A549 (cell line): ENCODE measurements around the gene CACNA1D. TPM values are rescaled to one million over a fixed set of nuclear protein-coding genes. Genes with fewer than 3 reads are reported as not detected.

Source experiments
- ATAC-seq, 2 experiments: fragments of 200-7000 bp in 1 of 2; fragments of >200 bp in 1 of 2; cut with Nextera tagmentation in 1 of 2; cut with Tn5 transposase in 1 of 2; 3 replicates each; pipeline versions ENCODE4 v1.8.0 to v1.9.1; 2018 to 2020; ENCODE audit warnings: mild to moderate bottlenecking in 1 of 2, moderate library complexity in 1 of 2
- CTCF ChIA-PET: fragments of 300-600 bp; sonication (Branson Sonifier 250); formaldehyde crosslinking; extraction: SDS; loops from one replicate; lab custom pipeline; 2021; ENCODE audit warnings: antibody characterized with exemption, inconsistent platforms; lab: Yijun Ruan, JAX
- POLR2A ChIA-PET: fragments of 350-600 bp; formaldehyde crosslinking; extraction: SDS; loops from one replicate; lab custom pipeline; 2021; ENCODE audit warnings: antibody characterized with exemption, inconsistent platforms; lab: Yijun Ruan, JAX
- DNase-seq, 2 experiments: peaks; one replicate each; pipeline versions ENCODE4 v3.0.0 to v3.0.0-alpha.2; 2011 to 2016; ENCODE audit warnings: low read depth in 1 of 2, low spot score in 1 of 2
- FAIRE-seq: peaks from 2 replicates; lab custom pipeline; 2011; peaks lifted over from hg19 to GRCh38; lab: Jason Lieb, UNC
- H3K27ac ChIP-seq, 2 experiments: fragments of >200 bp; sonication (Bioruptor Twin); formaldehyde crosslinking; 3 replicates each; pipeline ENCODE4 v1.5.1; 2016 to 2017
- H3K4me1 ChIP-seq: fragments of >200 bp; sonication (Bioruptor Twin); formaldehyde crosslinking; 3 replicates; pipeline ENCODE4 v1.6.1; 2016
- H3K4me2 ChIP-seq: fragments of >200 bp; sonication (Bioruptor Twin); formaldehyde crosslinking; 3 replicates; pipeline ENCODE4 v1.6.1; 2016
- H3K4me3 ChIP-seq: fragments of >200 bp; sonication (Bioruptor Twin); formaldehyde crosslinking; 3 replicates; pipeline ENCODE4 v1.5.1; 2016
- H3K9me3 ChIP-seq: fragments of >200 bp; sonication (Bioruptor Twin); formaldehyde crosslinking; 3 replicates; pipeline ENCODE4 v1.6.1; 2016
- BCL3 ChIP-seq: fragments of >200 bp; sonication (Bioruptor Twin); formaldehyde crosslinking; IDR thresholded peaks from 3 replicates; pipeline ENCODE4 v1.6.1; 2016
- BHLHE40 ChIP-seq: IDR thresholded peaks from 2 replicates; pipeline ENCODE4 v1.6.1; 2012; ENCODE audit warnings: low read depth, low read length, inconsistent platforms
- CBX2 ChIP-seq: fragments of 200-600 bp; sonication (generic); IDR thresholded peaks from 2 replicates; pipeline ENCODE4 v1.6.1; 2016; ENCODE audit warnings: low read depth, mild to moderate bottlenecking, borderline replicate concordance
- CBX8 ChIP-seq: fragments of 200-600 bp; sonication (generic); IDR thresholded peaks from 2 replicates; pipeline ENCODE4 v1.6.1; 2016
- E2F6 ChIP-seq: IDR thresholded peaks from 2 replicates; pipeline ENCODE4 v1.6.1; 2012; ENCODE audit warnings: low read depth, borderline replicate concordance
- EHF ChIP-seq: fragments of 250-450 bp; sonication (Bioruptor Pico); IDR thresholded peaks from 2 replicates; pipeline ENCODE4 v1.5.0; 2020; ENCODE audit warnings: mild to moderate bottlenecking
- ELK1 ChIP-seq: fragments of 150-350 bp; IDR thresholded peaks from 2 replicates; pipeline ENCODE4 v1.6.1; 2014; ENCODE audit warnings: low read depth, mild to moderate bottlenecking, low read length
- EP300 ChIP-seq, 2 experiments: fragments of >200 bp; sonication (Bioruptor Twin); formaldehyde crosslinking; IDR thresholded peaks; 2 replicates in 1 of 2; 3 replicates in 1 of 2; pipeline ENCODE4 v1.6.1; 2016 to 2017
- FOSB ChIP-seq: fragments of 250-450 bp; sonication (Bioruptor Pico); IDR thresholded peaks from 2 replicates; pipeline ENCODE4 v1.5.0; 2020; ENCODE audit warnings: mild to moderate bottlenecking, moderate library complexity
- FOSL2 ChIP-seq, 2 experiments: fragments of 450-650 bp in 1 of 2; fragments of >200 bp in 1 of 2; sonication (Bioruptor Twin) in 1 of 2; formaldehyde crosslinking; IDR thresholded peaks; 2 replicates each; pipeline versions ENCODE4 v1.5.0 to v1.6.1; 2016 to 2020; ENCODE audit warnings: mild to moderate bottlenecking in 1 of 2, moderate library complexity in 1 of 2
- FOXS1 ChIP-seq: fragments of 250-450 bp; sonication (Bioruptor Pico); IDR thresholded peaks from 2 replicates; pipeline ENCODE4 v1.5.0; 2020; ENCODE audit warnings: mild to moderate bottlenecking, moderate library complexity
- GATA3 ChIP-seq: IDR thresholded peaks from 2 replicates; pipeline ENCODE4 v1.6.1; 2012; ENCODE audit warnings: borderline replicate concordance
- HDAC2 ChIP-seq: fragments of 200-600 bp; sonication (generic); IDR thresholded peaks from 2 replicates; pipeline ENCODE4 v1.6.1; 2016
- HEYL ChIP-seq: fragments of 250-450 bp; sonication (Bioruptor Pico); IDR thresholded peaks from 2 replicates; pipeline ENCODE4 v1.8.0; 2021; ENCODE audit warnings: mild to moderate bottlenecking, moderate library complexity
- HOXA7 ChIP-seq: fragments of 250-450 bp; sonication (Bioruptor Pico); IDR thresholded peaks from 2 replicates; pipeline ENCODE4 v1.5.0; 2020; ENCODE audit warnings: mild to moderate bottlenecking, moderate library complexity
- HOXB13 ChIP-seq: fragments of 250-450 bp; sonication (Bioruptor Pico); IDR thresholded peaks from 2 replicates; pipeline ENCODE4 v1.5.0; 2020; ENCODE audit warnings: low read depth, mild to moderate bottlenecking, moderate library complexity
- JUN ChIP-seq, 2 experiments: fragments of >200 bp; sonication (Bioruptor Twin); formaldehyde crosslinking; IDR thresholded peaks; 2 replicates in 1 of 2; 3 replicates in 1 of 2; pipeline ENCODE4 v1.6.1; 2016 to 2017
- MAX ChIP-seq: IDR thresholded peaks from 2 replicates; pipeline ENCODE4 v1.6.1; 2012
- MAZ ChIP-seq: fragments of 150-350 bp; IDR thresholded peaks from 2 replicates; pipeline ENCODE4 v1.6.1; 2014; ENCODE audit warnings: antibody characterized with exemption, low read depth, low read length, borderline replicate concordance
- MYC ChIP-seq: IDR thresholded peaks from 2 replicates; pipeline ENCODE4 v1.6.1; 2012; ENCODE audit warnings: mild to moderate bottlenecking, inconsistent platforms, low read length, improper control_type of control experiment, borderline replicate concordance
- PHF8 ChIP-seq: fragments of 200-600 bp; sonication (generic); IDR thresholded peaks from 2 replicates; pipeline ENCODE4 v1.6.1; 2016; ENCODE audit warnings: low read depth, mild to moderate bottlenecking, antibody characterized with exemption, moderate library complexity, borderline replicate concordance
- POLR2A ChIP-seq: IDR thresholded peaks from 2 replicates; pipeline ENCODE4 v1.6.1; 2012; ENCODE audit warnings: mild to moderate bottlenecking, low read length
- POLR2AphosphoS2 ChIP-seq: conservative IDR thresholded peaks from 2 replicates; pipeline ENCODE4 v1.6.1; 2012; ENCODE audit warnings: low read length, improper control_type of control experiment, inconsistent platforms
- RAD21 ChIP-seq, 2 experiments: fragments of >200 bp in 1 of 2; sonication (Bioruptor Twin) in 1 of 2; formaldehyde crosslinking in 1 of 2; IDR thresholded peaks in 1 of 2; conservative IDR thresholded peaks in 1 of 2; 2 replicates in 1 of 2; 3 replicates in 1 of 2; pipeline ENCODE4 v1.6.1; 2012 to 2018; ENCODE audit warnings: inconsistent platforms in 1 of 2
- REST ChIP-seq: fragments of 200-600 bp; sonication (generic); IDR thresholded peaks from 2 replicates; pipeline ENCODE4 v1.6.1; 2016; ENCODE audit warnings: antibody characterized with exemption, mild to moderate bottlenecking, moderate library complexity
- RNF2 ChIP-seq: fragments of 200-600 bp; sonication (generic); IDR thresholded peaks from 2 replicates; pipeline ENCODE4 v1.6.1; 2016; ENCODE audit warnings: low read depth, mild to moderate bottlenecking, antibody characterized with exemption, moderate library complexity, borderline replicate concordance
- USF2 ChIP-seq: fragments of 450-650 bp; IDR thresholded peaks from 2 replicates; pipeline ENCODE4 v1.6.1; 2014; ENCODE audit warnings: antibody characterized with exemption
- ZNF302 ChIP-seq: fragments of 250-450 bp; sonication (Bioruptor Pico); IDR thresholded peaks from 2 replicates; pipeline ENCODE4 v1.9.0; 2021; ENCODE audit warnings: inconsistent platforms, mild to moderate bottlenecking, moderate library complexity
- ZSCAN20 ChIP-seq: fragments of 250-450 bp; sonication (Bioruptor Pico); IDR thresholded peaks from 2 replicates; pipeline ENCODE4 v1.8.0; 2022; ENCODE audit warnings: mild to moderate bottlenecking, moderate library complexity
- WGBS: methylation state at CpG from one replicate; pipeline ENCODE4 v1.1.6; 2017; ENCODE audit errors: missing lambda C conversion rate; 5-methylcytosine and 5-hydroxymethylcytosine counted together
- polyA plus RNA-seq, 4 experiments: library from polyadenylated mRNA; depleted of rRNA in 3 of 4; stranded (reverse); fragments of >200 nt; fragmentation: RNase III in 1 of 4; extraction: RNeasy Plus Mini Kit Qiagen cat#74134 plus additional on column Dnase treatment in 1 of 4; gene quantifications; 2 replicates in 3 of 4; 3 replicates in 1 of 4; pipeline ENCODE4 v1.2.3, GENCODE V29; 2011 to 2017

CACNA1D gene
- polyA plus RNA-seq, 2 of the 4 experiments (the other 2 are of a cell fraction) = 1.1 to 10.7 TPM

- no peak for TF ChIP-seq E2F6
- no peak for TF ChIP-seq PHF8
- no peak for TF ChIP-seq ELK1
- TF ChIP-seq GATA3 = no peak
Measured at GRCh38 chr3:53775018-53775417, 280.6 kb downstream of the CACNA1D start (continued).

- TF ChIP-seq FOXS1 (CRISPR knock-in tag) (no peak), JUN (IDR thresholded peaks at IDR 0.05) (no peak), MAZ (no peak), HDAC2 (no peak), HEYL (no peak), RAD21 (conservative IDR thresholded peaks at IDR 0.05 in 1 of 2, IDR thresholded peaks at IDR 0.05 in 1 of 2) (no peak), MYC (no peak), USF2 (no peak), PHF8 (no peak), POLR2A (no peak), GATA3 (no peak), HOXA7 (CRISPR knock-in tag) (no peak), CBX8 (no peak), FOSB (no peak)
- TF ChIP-seq, all 56 proteins: peak for 0
- Histone ChIP-seq H3K4me1 (peaks cover 5% of the 10 kb centered on the region; the same call in 1 of the 3 replicates), H3K9me3 (no peaks in the 10 kb centered on the region), H3K27ac (no peak overlapping the region), H3K4me2 (no peak overlapping the region), H3K4me3 (no peak overlapping the region)
- no peak for FAIRE-seq
- 67% methylated on average over 5 of the region's 5 CpGs for WGBS
- DNase-seq = no peak
- ChIA-PET CTCF (interaction anchor here (0.8 kb wide), 1 partner anchor 88 kb away, joined by 4 read pairs; no protein-coding TSS in a partner anchor), POLR2A (no interaction called here)
- ATAC-seq = no peak
Measured at GRCh38 chr3:53775834-53776251, 281.4 kb downstream of the CACNA1D start.

- Histone ChIP-seq H3K4me2 (no peak overlapping the region), H3K27ac (no peak overlapping the region), H3K4me1 (peaks cover 5% of the 10 kb centered on the region; the same call in 1 of the 3 replicates), H3K9me3 (no peaks in the 10 kb centered on the region), H3K4me3 (no peak overlapping the region)
- 63% methylated on average over 9 of the region's 9 CpGs for WGBS
- POLR2A ChIA-PET = no interaction called here
- DNase-seq (no peak), FAIRE-seq (no peak), ATAC-seq (no peak)
- CTCF ChIA-PET = interaction anchor here (0.6 kb wide), 1 partner anchor 127 kb away, joined by 3 read pairs; no protein-coding TSS in a partner anchor
- no peak for TF ChIP-seq MAX
- TF ChIP-seq REST = no peak
- no peak for TF ChIP-seq BHLHE40
- TF ChIP-seq EP300 (IDR thresholded peaks at IDR 0.05) = no peak
- TF ChIP-seq EHF (CRISPR knock-in tag) = no peak
- no peak for TF ChIP-seq HOXB13 (CRISPR knock-in tag)
- no peak for TF ChIP-seq BCL3
- TF ChIP-seq FOSL2 (IDR thresholded peaks at IDR 0.05) = no peak
- TF ChIP-seq FOSL2 (CRISPR knock-in tag; IDR thresholded peaks at IDR 0.05) = no peak
- TF ChIP-seq POLR2A = no peak
- no peak for TF ChIP-seq ZNF302 (CRISPR knock-in tag)
- TF ChIP-seq RNF2 = no peak
- no peak for TF ChIP-seq ZSCAN20 (CRISPR knock-in tag)
- no peak for TF ChIP-seq POLR2AphosphoS2
- no peak for TF ChIP-seq CBX2
Measured at GRCh38 chr3:53776494-53777101, 282.2 kb downstream of the CACNA1D start.
